Progenitor cell of endocrine pancreas (in vitro differentiated cells): Measurements from ENCODE around the gene OR2V2. TPM values are rescaled to one million over a fixed set of nuclear protein-coding genes. Genes with fewer than 3 reads are reported as not detected.
"Not testable (repeated sequence)": the region's sequence is repeated elsewhere in the genome, so short reads cannot be mapped to it uniquely, and the experiment has no call there.

Source experiments
- DNase-seq: peaks from one replicate; pipeline ENCODE4 v3.0.0; 2021; ENCODE audit warnings: low spot score; ENCODE audit not compliant: unreplicated experiment
- H3K27ac Mint-ChIP-seq: 2 replicates; pipeline ENCODE4 v1.8.0; 2021; ENCODE audit warnings: mild to moderate bottlenecking, moderate library complexity, mixed read lengths
- H3K27me3 Mint-ChIP-seq: 2 replicates; pipeline ENCODE4 v1.8.0; 2021; ENCODE audit warnings: mixed read lengths
- H3K36me3 Mint-ChIP-seq: 2 replicates; pipeline ENCODE4 v1.8.0; 2022; ENCODE audit warnings: mixed read lengths; ENCODE audit not compliant: insufficient read depth
- H3K4me1 Mint-ChIP-seq: 2 replicates; pipeline ENCODE4 v1.8.0; 2021; ENCODE audit warnings: low read depth, mixed read lengths
- H3K4me3 Mint-ChIP-seq: 2 replicates; pipeline ENCODE4 v1.8.0; 2021; ENCODE audit warnings: low read depth, mild to moderate bottlenecking, moderate library complexity, mixed read lengths
- H3K9me3 Mint-ChIP-seq: 2 replicates; pipeline ENCODE4 v1.8.0; 2021; ENCODE audit warnings: low read depth, mixed read lengths
- CTCF ChIP-seq: fragments of 200-600 bp; sonication (generic); IDR thresholded peaks from one replicate; pipeline ENCODE4 v1.5.0; 2021; ENCODE audit warnings: antibody characterized with exemption, mild to moderate bottlenecking; ENCODE audit not compliant: unreplicated experiment
- total RNA-seq: library from RNA; stranded (reverse); gene quantifications from 2 replicates; pipeline ENCODE4 v1.2.1, GENCODE V29; 2021

OR2V2 gene
- total RNA-seq, 1 donor from 2014 or later = not detected

DNA sequence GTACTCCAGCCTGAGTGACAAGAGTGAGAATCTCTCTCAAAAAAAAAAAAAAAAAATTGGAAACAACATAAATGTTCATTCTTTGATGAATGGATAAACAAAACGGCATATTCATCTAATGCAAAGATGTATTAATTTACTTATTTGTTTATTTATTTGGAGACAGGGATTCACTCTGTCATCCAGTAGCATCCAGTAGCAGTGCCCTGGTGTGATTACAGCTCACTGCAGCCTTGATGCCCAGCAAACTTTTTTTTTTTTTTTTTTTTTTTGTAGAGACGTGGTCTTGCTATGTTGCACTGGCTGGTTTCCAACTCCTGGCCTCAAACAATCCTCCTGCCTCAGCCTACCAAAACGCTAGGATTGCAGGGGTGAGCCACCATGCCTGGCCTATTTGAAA is 24.4 kb downstream of the OR2V2 start:
- no peaks in the 10 kb centered on the region for H3K9me3 Mint-ChIP-seq
- no peak for DNase-seq
- H3K27ac Mint-ChIP-seq = no peak overlapping the region
- no peaks in the 10 kb centered on the region for H3K36me3 Mint-ChIP-seq
- peaks cover 88% of the 10 kb centered on the region for H3K27me3 Mint-ChIP-seq
- TF ChIP-seq CTCF = no peak
- H3K4me3 Mint-ChIP-seq = no peak overlapping the region
- peaks cover 13% of the 10 kb centered on the region for H3K4me1 Mint-ChIP-seq

DNA sequence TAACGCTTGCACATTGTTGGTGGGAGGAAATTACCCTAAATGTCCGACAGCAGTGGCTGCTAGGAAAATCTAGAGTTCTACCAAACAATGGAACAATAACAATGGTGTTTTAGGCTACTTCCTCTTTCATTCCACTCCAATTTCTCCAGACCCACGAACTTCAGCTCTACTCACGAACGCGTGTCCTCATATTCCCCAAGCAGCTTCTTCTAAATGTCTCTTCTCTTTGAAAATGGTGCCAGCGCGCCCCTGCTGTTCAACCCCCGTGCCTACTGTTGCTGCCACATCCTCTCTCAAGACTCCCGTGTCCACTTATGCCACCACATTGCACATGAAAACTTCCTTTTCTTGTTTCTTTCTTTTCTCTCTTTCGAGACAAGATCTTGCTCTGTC is 25.6 kb downstream of the OR2V2 start:
- Mint-ChIP-seq H3K36me3 (no peaks in the 10 kb centered on the region), H3K27ac (peak overlapping the region; percentile 47), H3K4me3 (peak overlapping the region; percentile 7), H3K27me3 (peaks cover 81% of the 10 kb centered on the region), H3K9me3 (no peaks in the 10 kb centered on the region), H3K4me1 (peaks cover 13% of the 10 kb centered on the region)
- DNase-seq = no peak
- peak; percentile 28 for TF ChIP-seq CTCF

DNA sequence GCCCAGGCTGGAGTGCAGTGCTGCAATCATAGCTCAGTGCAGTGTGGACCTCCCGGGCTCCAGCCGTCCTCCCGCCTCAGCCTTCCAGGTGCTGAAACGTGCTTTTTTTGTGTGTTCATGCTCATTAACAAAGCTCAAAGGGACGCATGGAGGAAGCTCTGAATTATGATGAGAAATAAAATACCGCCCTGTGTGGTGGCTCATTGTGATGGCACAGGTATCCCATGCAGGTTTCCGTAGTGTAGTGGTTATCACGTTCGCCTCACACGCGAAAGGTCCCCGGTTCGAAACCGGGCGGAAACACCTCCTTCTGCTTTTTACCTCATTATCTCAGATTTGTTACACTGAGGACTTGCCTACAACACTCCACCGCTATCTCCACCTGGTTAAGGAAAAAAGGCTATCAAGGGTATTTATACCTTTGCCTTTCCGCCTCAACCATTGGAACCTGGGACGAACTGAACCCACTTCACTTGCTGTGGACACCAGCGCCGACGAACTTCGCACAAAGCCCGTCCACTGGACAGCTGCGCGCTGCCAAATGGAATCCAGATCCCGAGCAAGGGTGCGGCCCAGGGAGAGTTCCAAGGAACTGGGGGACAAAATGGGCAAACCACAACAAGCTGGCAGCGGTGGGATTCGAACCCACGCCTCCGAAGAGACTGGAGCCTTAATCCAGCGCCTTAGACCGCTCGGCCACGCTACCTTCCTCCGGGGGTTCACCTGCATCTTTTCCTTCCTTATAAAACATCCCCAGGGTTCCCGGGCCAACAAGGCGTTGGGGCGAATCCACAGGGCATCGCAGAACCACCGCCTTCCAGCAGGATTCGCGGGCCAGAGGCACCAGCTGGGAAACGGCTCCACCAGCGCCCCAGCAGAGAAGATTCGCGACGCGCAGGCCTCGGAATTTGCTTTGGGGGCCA is 26.3 kb downstream of the OR2V2 start:
- no peaks in the 10 kb centered on the region for H3K36me3 Mint-ChIP-seq
- peak overlapping the region; percentile 7 for H3K4me3 Mint-ChIP-seq
- peaks cover 14% of the 10 kb centered on the region for H3K4me1 Mint-ChIP-seq
- DNase-seq = no peak
- no peaks in the 10 kb centered on the region for H3K9me3 Mint-ChIP-seq
- H3K27me3 Mint-ChIP-seq = peaks cover 78% of the 10 kb centered on the region
- peak; percentile 6 for TF ChIP-seq CTCF
- H3K27ac Mint-ChIP-seq = peak overlapping the region; percentile 47

GRCh38 chr5:181176254-181176952 is 29.0 kb downstream of the OR2V2 start:
- no peak overlapping the region for H3K27ac Mint-ChIP-seq

DNA sequence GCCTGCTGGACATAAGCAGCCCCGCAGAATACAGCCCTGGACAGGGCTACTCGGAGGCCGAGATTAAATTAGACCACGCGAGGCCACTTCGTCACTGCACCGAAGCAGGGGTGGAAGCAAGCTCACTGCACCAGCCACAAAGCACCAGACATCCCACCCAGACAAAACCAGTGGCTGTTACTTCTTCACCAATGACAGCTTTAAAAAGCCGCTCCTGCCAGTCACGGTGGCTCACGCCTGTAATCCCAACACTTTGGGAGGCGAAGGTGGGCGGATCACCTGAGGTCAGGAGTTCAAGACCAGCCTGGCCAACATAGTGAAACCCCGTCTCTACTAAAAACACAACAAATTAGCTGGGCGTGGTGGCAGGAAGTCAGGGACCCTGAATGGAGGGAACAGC is 30.2 kb downstream of the OR2V2 start:
- Mint-ChIP-seq H3K27me3 (peaks cover 48% of the 10 kb centered on the region), H3K4me1 (peaks cover 14% of the 10 kb centered on the region)
- not testable (repeated sequence) for DNase-seq, H3K36me3 Mint-ChIP-seq, H3K27ac Mint-ChIP-seq, H3K4me3 Mint-ChIP-seq, H3K9me3 Mint-ChIP-seq

More at GRCh38 chr5:181176254-181176952, 29.0 kb downstream of the OR2V2 start:
- no peak overlapping the region for H3K4me3 Mint-ChIP-seq
- no peaks in the 10 kb centered on the region for H3K9me3 Mint-ChIP-seq
- peaks cover 53% of the 10 kb centered on the region for H3K27me3 Mint-ChIP-seq
- H3K36me3 Mint-ChIP-seq = no peaks in the 10 kb centered on the region
- no peak for DNase-seq
- peaks cover 14% of the 10 kb centered on the region for H3K4me1 Mint-ChIP-seq
- no peak for TF ChIP-seq CTCF
